Measurements from ENCODE around the gene TNK2.
"Not testable (repeated sequence)": the region's sequence is repeated elsewhere in the genome, so short reads cannot be mapped to it uniquely, and the experiment has no call there.

TNK2 gene

DNA sequence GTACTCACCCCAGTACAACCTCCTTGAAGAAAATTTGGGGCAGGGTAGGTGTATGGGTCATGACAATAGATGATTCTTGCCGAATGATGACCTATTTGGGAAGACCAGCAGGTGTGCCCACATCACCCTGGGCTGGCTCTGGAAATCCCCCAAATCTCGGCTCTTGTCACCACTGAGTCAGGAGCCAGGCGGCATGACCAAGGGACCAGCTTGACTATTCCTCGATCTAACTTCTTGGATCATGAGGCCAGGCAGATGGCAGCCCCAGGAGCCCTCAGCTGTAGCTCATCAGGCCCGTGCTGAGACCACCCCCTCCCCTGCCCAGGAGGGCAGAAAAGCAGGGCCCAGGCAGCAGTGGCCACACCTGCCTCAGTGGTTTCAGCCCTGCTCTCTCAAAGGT, 87.5 kb downstream of the TNK2 start:
- no peak for TF ChIP-seq GATA1 (IDR thresholded peaks at IDR 0.05; ENCODE audit: low read depth, low read length)
- no peak for TF ChIP-seq POLR2A (IDR thresholded peaks at IDR 0.05; ENCODE audit: low read length)
- no peak for DNase-seq

DNA sequence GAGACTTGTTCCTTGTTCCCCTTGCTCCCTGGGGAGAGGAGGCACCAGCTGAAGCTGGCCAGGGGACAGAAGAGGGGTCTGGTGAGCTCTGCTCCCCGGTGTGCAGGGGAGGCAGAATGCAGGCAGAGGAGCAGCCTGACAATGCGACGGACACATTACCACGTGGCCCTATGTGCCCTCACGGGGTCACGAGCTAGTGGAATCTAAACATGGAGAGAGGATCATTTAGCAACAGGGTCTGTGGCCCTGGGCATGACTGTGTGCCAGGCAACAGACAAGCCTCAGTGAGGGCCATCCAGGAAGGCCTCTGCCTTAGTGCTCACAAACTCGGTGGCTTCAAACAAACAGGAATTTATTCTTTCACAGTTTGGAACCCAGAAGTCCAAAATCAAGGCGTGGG, 88.2 kb downstream of the TNK2 start:
- TF ChIP-seq POLR2A (IDR thresholded peaks at IDR 0.05; ENCODE audit: low read length) = no peak
- no peak for TF ChIP-seq GATA1 (IDR thresholded peaks at IDR 0.05; ENCODE audit: low read depth, low read length)
- DNase-seq = no peak

GRCh38 chr3:195818301-195818700, 90.0 kb downstream of the TNK2 start:
- TF ChIP-seq GATA1 (IDR thresholded peaks at IDR 0.05; ENCODE audit: low read depth, low read length) (no peak), POLR2A (IDR thresholded peaks at IDR 0.05; ENCODE audit: low read length) (no peak)
- no peak for DNase-seq

DNA sequence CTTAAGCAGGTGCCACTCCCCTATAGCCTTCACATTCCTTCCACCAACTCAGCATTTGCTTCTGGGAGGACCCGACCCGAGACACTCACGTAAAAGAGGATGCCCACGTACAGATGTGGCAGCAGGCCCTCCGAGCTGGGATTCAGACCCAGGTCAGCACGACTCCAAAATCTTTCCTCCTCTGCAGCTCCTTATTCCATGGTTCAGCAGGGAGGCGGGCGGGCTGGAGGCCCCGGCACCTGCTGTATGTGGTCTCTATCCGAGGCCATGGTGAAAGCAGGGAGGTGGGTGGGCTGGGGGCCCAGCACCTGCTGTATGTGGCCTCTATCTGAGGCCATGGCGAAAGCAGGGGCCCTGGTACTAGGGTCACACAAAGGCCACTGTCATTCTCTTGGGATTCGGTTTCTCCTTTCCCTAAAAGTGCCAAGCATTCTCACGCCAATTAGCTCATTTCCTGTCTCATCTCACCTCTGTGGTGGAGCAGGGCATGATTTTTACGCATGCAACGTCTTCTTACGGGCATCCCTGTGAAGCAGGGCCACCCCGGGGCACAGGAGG, 90.7 kb downstream of the TNK2 start:
- TF ChIP-seq GATA1 (IDR thresholded peaks at IDR 0.05; ENCODE audit: low read depth, low read length) = no peak
- TF ChIP-seq POLR2A (IDR thresholded peaks at IDR 0.05; ENCODE audit: low read length) = no peak
- DNase-seq = no peak

GRCh38 chr3:195816276-195816913, 92.0 kb downstream of the TNK2 start:
- DNase-seq = not testable (repeated sequence)

DNA sequence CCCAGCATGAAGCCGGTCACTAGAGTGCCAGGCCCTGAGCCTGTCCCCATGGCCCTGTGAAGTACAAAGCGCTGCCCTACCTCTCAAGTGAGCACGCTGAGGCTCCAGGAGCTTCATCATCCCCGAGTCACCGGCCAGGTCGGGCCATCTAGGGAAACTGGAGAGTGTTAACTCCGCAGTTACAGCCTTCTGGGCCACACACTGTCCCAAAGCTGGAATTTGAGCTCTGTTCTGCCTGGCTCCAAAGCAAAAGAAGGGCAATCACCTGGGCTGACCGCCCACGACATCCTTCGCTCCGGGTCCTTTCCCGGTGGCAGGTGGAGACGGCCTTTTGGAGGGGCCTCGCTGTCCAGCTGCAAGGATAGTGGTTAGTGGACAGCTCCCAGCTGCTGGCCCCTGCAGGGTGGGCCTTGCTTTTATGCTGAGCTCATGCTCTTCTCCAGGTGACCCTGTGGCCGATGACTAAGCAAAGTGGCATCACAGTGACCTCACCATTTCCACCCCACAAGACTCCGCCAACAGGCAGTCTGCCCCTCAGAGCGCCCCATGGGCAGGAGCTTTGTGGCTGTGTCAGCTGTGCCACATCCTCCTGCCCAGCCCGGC, 93.1 kb downstream of the TNK2 start:
- TF ChIP-seq GATA1 (IDR thresholded peaks at IDR 0.05; ENCODE audit: low read depth, low read length) (no peak), POLR2A (IDR thresholded peaks at IDR 0.05; ENCODE audit: low read length) (no peak)
- peak in 1 of 2 experiments; percentile 25 for DNase-seq

DNA sequence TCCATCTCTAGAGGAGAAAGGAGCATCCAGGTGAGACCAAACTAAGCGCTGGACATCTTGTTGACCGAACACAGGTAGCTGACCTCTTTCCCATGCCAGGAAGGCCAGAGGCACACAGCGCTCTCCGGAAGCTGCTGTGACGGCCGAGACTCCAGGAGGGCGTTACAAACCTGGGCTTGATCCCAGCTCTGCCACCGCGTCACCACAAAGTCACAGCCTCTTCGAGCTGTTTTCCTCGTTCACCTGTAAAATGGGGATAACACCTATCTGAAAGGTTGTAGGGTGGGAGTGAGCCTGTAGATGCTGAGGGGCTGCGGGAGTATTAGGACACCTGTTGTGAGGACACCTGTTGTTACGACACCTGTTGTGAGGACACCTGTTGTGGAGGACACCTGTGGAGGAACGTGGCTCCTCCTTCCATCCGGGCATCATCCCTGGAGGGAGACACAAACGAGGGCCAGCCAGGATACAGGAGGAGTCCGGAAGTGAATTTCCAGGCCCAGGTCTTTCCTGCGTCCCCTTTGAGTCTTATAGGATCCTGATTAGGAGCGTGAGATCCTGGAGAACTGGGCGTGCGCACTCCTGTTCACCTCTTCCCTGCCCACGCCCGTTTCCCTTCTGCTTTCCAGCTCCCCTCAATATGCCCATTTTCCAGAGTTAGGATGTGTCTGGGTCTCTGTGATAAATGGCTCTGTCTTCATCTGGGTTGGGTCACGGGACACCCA, 94.3 kb downstream of the TNK2 start:
- TF ChIP-seq POLR2A (IDR thresholded peaks at IDR 0.05; ENCODE audit: low read length) = no peak
- DNase-seq = no peak
